ENCODE data around the gene URI1. TPM values are rescaled to one million over a fixed set of nuclear protein-coding genes. Genes with fewer than 3 reads are reported as not detected.

Gene URI1
- polyA plus RNA-seq, 1 of the 3 experiments (the other 2 are of a cell fraction): 32.4 TPM

- Histone ChIP-seq H3K36me3 (replicated peaks in 1 of 2; ENCODE audit: control insufficient read depth in 1 of 2, insufficient read depth in 2 of 2, low read length in 1 of 2) (peaks cover 70 to 75% of the 10 kb centered on the region in 2 experiments), H3K4me2 (no peak overlapping the region), H3K9me2 (0 out of 2 replicates have a peak, but pooled peaks cover 3% of the 10 kb centered on the region), H3K27ac (ENCODE audit: low read depth in 2 of 2, low read length in 1 of 2) (no peak overlapping the region), H3K79me2 (ENCODE audit: insufficient read depth) (peaks cover 7% of the 10 kb centered on the region; the same call in 1 of the 2 replicates), H2AFZ (ENCODE audit: low read depth) (no peak overlapping the region), H3K9ac (no peak overlapping the region), H3K9me3 (no peaks in the 10 kb centered on the region), H3K27me3 (ENCODE audit: insufficient read depth) (no peaks in the 10 kb centered on the region), H3K4me3 (ENCODE audit: low read depth in 2 of 2, low read length in 1 of 2) (no peak overlapping the region), H4K20me1 (ENCODE audit: insufficient read depth) (no peaks in the 10 kb centered on the region), H3K4me1 (ENCODE audit: control insufficient read depth in 1 of 2, insufficient read depth in 2 of 2, low read depth in 1 of 2, low read length in 1 of 2) (peaks cover 0 to 3% of the 10 kb centered on the region in 2 experiments; a peak in 1 of 4 replicates), H3F3A (replicated peaks; ENCODE audit: insufficient read depth) (peaks cover 5% of the 10 kb centered on the region)
- ChIA-PET POLR2A (no interaction called here), CTCF (no interaction called here)
- 94% methylated on average over 10 of the region's 10 CpGs for WGBS (ENCODE audit: low lambda C conversion rate)
- no peak for TF ChIP-seq CHD2 (IDR thresholded peaks at IDR 0.05; ENCODE audit: low read length, partially characterized antibody)
- TF ChIP-seq SIN3A (IDR thresholded peaks at IDR 0.05; ENCODE audit: borderline replicate concordance, low read depth, low read length): no peak
- TF ChIP-seq, protein P1, sequence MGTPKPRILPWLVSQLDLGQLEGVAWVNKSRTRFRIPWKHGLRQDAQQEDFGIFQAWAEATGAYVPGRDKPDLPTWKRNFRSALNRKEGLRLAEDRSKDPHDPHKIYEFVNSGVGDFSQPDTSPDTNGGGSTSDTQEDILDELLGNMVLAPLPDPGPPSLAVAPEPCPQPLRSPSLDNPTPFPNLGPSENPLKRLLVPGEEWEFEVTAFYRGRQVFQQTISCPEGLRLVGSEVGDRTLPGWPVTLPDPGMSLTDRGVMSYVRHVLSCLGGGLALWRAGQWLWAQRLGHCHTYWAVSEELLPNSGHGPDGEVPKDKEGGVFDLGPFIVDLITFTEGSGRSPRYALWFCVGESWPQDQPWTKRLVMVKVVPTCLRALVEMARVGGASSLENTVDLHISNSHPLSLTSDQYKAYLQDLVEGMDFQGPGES (IDR thresholded peaks at IDR 0.05; ENCODE audit: low read depth, low read length): no peak
- no peak for TF ChIP-seq PBX3 (IDR thresholded peaks at IDR 0.05)
- no peak for TF ChIP-seq USF1 (IDR thresholded peaks at IDR 0.05; ENCODE audit: borderline replicate concordance, low read depth)
- TF ChIP-seq RFX5 (IDR thresholded peaks at IDR 0.05; ENCODE audit: low read length): no peak
- TF ChIP-seq TCF12 (IDR thresholded peaks at IDR 0.05): no peak
- TF ChIP-seq GATA2 (CRISPR knock-in tag; IDR thresholded peaks at IDR 0.05): no peak
- no peak for TF ChIP-seq FOSL2 (IDR thresholded peaks at IDR 0.05; ENCODE audit: borderline replicate concordance, low read depth)
- no peak for TF ChIP-seq NFIC (IDR thresholded peaks at IDR 0.05; ENCODE audit: borderline replicate concordance)
- no peak for TF ChIP-seq POLR2AphosphoS5 (IDR thresholded peaks at IDR 0.05; ENCODE audit: low read depth, low read length)
- TF ChIP-seq MXI1 (IDR thresholded peaks at IDR 0.05; ENCODE audit: low read depth, low read length): no peak
- no peak for TF ChIP-seq TAF1 (IDR thresholded peaks at IDR 0.05; ENCODE audit: borderline replicate concordance, low read depth, low read length)
- DNase-seq: no peak
Observed at GRCh38 chr19:30009013-30009412, 67.0 kb downstream of the URI1 start.

- H3K27ac ChIP-seq (ENCODE audit: low read depth in 2 of 2, low read length in 1 of 2): no peak overlapping the region
- ChIA-PET CTCF (no interaction called here), POLR2A (no interaction called here)
- 0 out of 2 replicates have a peak, but pooled peaks cover 3% of the 10 kb centered on the region for H3K9me2 ChIP-seq
- H3K9me3 ChIP-seq: no peaks in the 10 kb centered on the region
- H2AFZ ChIP-seq (ENCODE audit: low read depth): no peak overlapping the region
- no peaks in the 10 kb centered on the region for H3K27me3 ChIP-seq (ENCODE audit: insufficient read depth)
- H3K4me1 ChIP-seq (ENCODE audit: control insufficient read depth in 1 of 2, insufficient read depth in 2 of 2, low read depth in 1 of 2, low read length in 1 of 2): no peaks in the 10 kb centered on the region
- H3K9ac ChIP-seq: no peak overlapping the region
- H3K36me3 ChIP-seq (replicated peaks in 1 of 2; ENCODE audit: control insufficient read depth in 1 of 2, insufficient read depth in 2 of 2, low read length in 1 of 2): peaks cover 70 to 85% of the 10 kb centered on the region in 2 experiments
- H3F3A ChIP-seq (replicated peaks; ENCODE audit: insufficient read depth): peaks cover 5% of the 10 kb centered on the region
- no peak overlapping the region for H3K4me3 ChIP-seq (ENCODE audit: low read depth in 2 of 2, low read length in 1 of 2)
- WGBS (ENCODE audit: low lambda C conversion rate): 91% methylated on average over 9 of the region's 9 CpGs
- H3K4me2 ChIP-seq: no peak overlapping the region
- no peaks in the 10 kb centered on the region for H4K20me1 ChIP-seq (ENCODE audit: insufficient read depth)
- TF ChIP-seq CHD2 (IDR thresholded peaks at IDR 0.05; ENCODE audit: low read length, partially characterized antibody) (no peak), RAD21 (IDR thresholded peaks at IDR 0.05; ENCODE audit: low read length) (no peak), YY1 (IDR thresholded peaks at IDR 0.05; ENCODE audit: low read depth) (no peak), POLR2AphosphoS5 (IDR thresholded peaks at IDR 0.05; ENCODE audit: low read depth, low read length) (no peak), EP300 (IDR thresholded peaks at IDR 0.05; ENCODE audit: borderline replicate concordance in 1 of 2, low read depth in 1 of 2, low read length in 1 of 2) (no peak), PBX3 (IDR thresholded peaks at IDR 0.05) (no peak)
- TF ChIP-seq, protein P1 (IDR thresholded peaks at IDR 0.05; ENCODE audit: low read depth, low read length): no peak
- H3K79me2 ChIP-seq (ENCODE audit: insufficient read depth): peaks cover 4% of the 10 kb centered on the region; the same call in 1 of the 2 replicates
- no peak for DNase-seq
Observed at GRCh38 chr19:30011051-30011578, 69.1 kb downstream of the URI1 start.

Data from SK-N-SH (cell line).